IMR-90 (cell line): ENCODE results near the gene PBXIP1. TPM values are rescaled to one million over a fixed set of nuclear protein-coding genes. Genes with fewer than 3 reads are reported as not detected.

Source experiments
- ATAC-seq: fragments of 200-7000 bp; cut with Tn5 transposase; 2 replicates; pipeline ENCODE4 v1.9.1; 2020; ENCODE audit warnings: low read depth, mild to moderate bottlenecking, moderate library complexity
- BruUV-seq: library from RNA; stranded (reverse); fragments of 400-500 nt; replicated peaks from 2 replicates; lab custom pipeline; 2021; lab: Mats Ljungman, UMichigan
- CTCF ChIA-PET: fragments of 300-600 bp; formaldehyde crosslinking; extraction: SDS; loops from one replicate; lab custom pipeline; 2021; ENCODE audit warnings: antibody characterized with exemption; lab: Yijun Ruan, JAX
- POLR2A ChIA-PET: fragments of 300-600 bp; sonication (Branson Sonifier 250); formaldehyde crosslinking; loops from one replicate; lab custom pipeline; 2022; ENCODE audit warnings: antibody characterized with exemption; ENCODE audit not compliant: unreplicated experiment; lab: Charles Lee
- DNase-seq: peaks from one replicate; pipeline ENCODE4 v3.0.0; 2013
- H2AFZ ChIP-seq: replicated peaks from 2 replicates; pipeline ENCODE3; 2013; ENCODE audit warnings: low read length, mild to moderate bottlenecking; ENCODE audit not compliant: poor library complexity
- H2AK5ac ChIP-seq: 2 replicates; pipeline ENCODE4 v1.6.1; 2013; ENCODE audit warnings: low read depth, low read length, inconsistent platforms
- H2AK9ac ChIP-seq: replicated peaks from 2 replicates; pipeline ENCODE3; 2013; ENCODE audit warnings: mild to moderate bottlenecking, low read depth, low read length, moderate library complexity; ENCODE audit not compliant: poor library complexity
- H2BK120ac ChIP-seq: 2 replicates; pipeline ENCODE4 v1.6.1; 2013; ENCODE audit warnings: low read depth, low read length, inconsistent platforms
- H2BK15ac ChIP-seq: 3 replicates; pipeline ENCODE4 v1.6.1; 2013; ENCODE audit warnings: low read depth, low read length, inconsistent platforms
- H2BK20ac ChIP-seq: 2 replicates; pipeline ENCODE4 v1.6.1; 2013; ENCODE audit warnings: low read depth, mild to moderate bottlenecking, inconsistent platforms, low read length, moderate library complexity
- H2BK5ac ChIP-seq: 2 replicates; pipeline ENCODE4 v1.6.1; 2013; ENCODE audit warnings: mild to moderate bottlenecking, low read depth, low read length, inconsistent platforms; ENCODE audit not compliant: poor library complexity, severe bottlenecking
- H3K14ac ChIP-seq: replicated peaks from 2 replicates; pipeline ENCODE4 v1.6.1; 2013; ENCODE audit warnings: low read depth, low read length, inconsistent platforms
- H3K18ac ChIP-seq: 2 replicates; pipeline ENCODE4 v1.6.1; 2013; ENCODE audit warnings: low read depth, low read length, control low read depth
- H3K23ac ChIP-seq: 2 replicates; pipeline ENCODE4 v1.6.1; 2013; ENCODE audit warnings: low read depth, low read length, inconsistent platforms
- H3K27ac ChIP-seq: 2 replicates; pipeline ENCODE4 v1.5.1; 2013; ENCODE audit warnings: mild to moderate bottlenecking, control low read depth, low read length; ENCODE audit not compliant: insufficient read depth
- H3K27me3 ChIP-seq: 2 replicates; pipeline ENCODE4 v1.6.1; 2013; ENCODE audit warnings: low read length; ENCODE audit not compliant: control insufficient read depth, insufficient read depth
- H3K36me3 ChIP-seq: 2 replicates; pipeline ENCODE4 v1.6.1; 2013; ENCODE audit warnings: low read length, mixed read lengths; ENCODE audit not compliant: control insufficient read depth, insufficient read depth
- H3K4ac ChIP-seq: 2 replicates; pipeline ENCODE4 v1.6.1; 2013; ENCODE audit warnings: low read depth, low read length, inconsistent platforms
- H3K4me1 ChIP-seq: 2 replicates; pipeline ENCODE4 v1.6.1; 2013; ENCODE audit warnings: low read length, mixed read lengths; ENCODE audit not compliant: control insufficient read depth, insufficient read depth
- H3K4me2 ChIP-seq: 2 replicates; pipeline ENCODE4 v1.6.1; 2013; ENCODE audit warnings: low read depth, mild to moderate bottlenecking, control low read depth, low read length, moderate library complexity
- H3K4me3 ChIP-seq: 2 replicates; pipeline ENCODE4 v1.5.1; 2013; ENCODE audit warnings: low read depth, mild to moderate bottlenecking, control low read depth, low read length, moderate library complexity; ENCODE audit not compliant: insufficient read depth
- H3K56ac ChIP-seq: 2 replicates; pipeline ENCODE4 v1.6.1; 2013; ENCODE audit warnings: low read length, inconsistent platforms; ENCODE audit not compliant: insufficient read depth; ENCODE audit errors: extremely low read depth
- H3K79me1 ChIP-seq, 2 experiments: 2 replicates each; pipeline ENCODE4 v1.6.1; 2013; ENCODE audit warnings: low read length in 2 of 2, inconsistent platforms in 1 of 2, low read depth in 1 of 2
- H3K9ac ChIP-seq: 2 replicates; pipeline ENCODE4 v1.6.1; 2013; ENCODE audit warnings: low read depth, low read length, control low read depth
- H3K9me1 ChIP-seq: 2 replicates; pipeline ENCODE4 v1.6.1; 2013; ENCODE audit warnings: low read length, inconsistent platforms; ENCODE audit not compliant: insufficient read depth
- H3K9me3 ChIP-seq: 2 replicates; pipeline ENCODE4 v1.6.1; 2013; ENCODE audit warnings: low read length; ENCODE audit not compliant: control insufficient read depth, insufficient read depth
- H4K20me1 ChIP-seq: 2 replicates; pipeline ENCODE4 v1.6.1; 2013; ENCODE audit warnings: low read length, inconsistent platforms; ENCODE audit not compliant: insufficient read depth
- H4K5ac ChIP-seq: 2 replicates; pipeline ENCODE4 v1.6.1; 2013; ENCODE audit warnings: mild to moderate bottlenecking, low read depth, low read length, control low read depth
- H4K8ac ChIP-seq, 2 experiments: 2 replicates each; pipeline ENCODE4 v1.6.1; 2013; ENCODE audit warnings: low read depth in 2 of 2, low read length in 2 of 2, control low read depth in 1 of 2, inconsistent platforms in 1 of 2
- H4K91ac ChIP-seq: 2 replicates; pipeline ENCODE4 v1.6.1; 2013; ENCODE audit warnings: low read depth, low read length, inconsistent platforms; ENCODE audit not compliant: insufficient read depth
- BHLHE40 ChIP-seq: fragments of 150-350 bp; IDR thresholded peaks from 2 replicates; pipeline ENCODE4 v1.6.1; 2016; ENCODE audit warnings: mild to moderate bottlenecking, low read depth, low read length
- CEBPB ChIP-seq: IDR thresholded peaks from 2 replicates; pipeline ENCODE4 v1.6.1; 2012; ENCODE audit warnings: low read depth, low read length, improper control_type of control experiment
- CHD1 ChIP-seq: IDR thresholded peaks from 2 replicates; pipeline ENCODE4 v1.6.1; 2012; ENCODE audit warnings: low read depth, low read length, improper control_type of control experiment
- CTCF ChIP-seq: conservative IDR thresholded peaks from 2 replicates; pipeline ENCODE4 v1.5.1; 2012; ENCODE audit warnings: mild to moderate bottlenecking, low read depth, low read length, improper control_type of control experiment
- ELK1 ChIP-seq: fragments of 150-350 bp; IDR thresholded peaks from 2 replicates; pipeline ENCODE4 v1.6.1; 2016; ENCODE audit warnings: low read depth, mild to moderate bottlenecking, low read length, moderate library complexity, borderline replicate concordance
- FOS ChIP-seq: fragments of 150-350 bp; IDR thresholded peaks from 2 replicates; pipeline ENCODE4 v1.6.1; 2016; ENCODE audit warnings: low read depth, low read length
- MAFK ChIP-seq: IDR thresholded peaks from 2 replicates; pipeline ENCODE4 v1.6.1; 2012; ENCODE audit warnings: low read depth, low read length, improper control_type of control experiment
- MAZ ChIP-seq: IDR thresholded peaks from 2 replicates; pipeline ENCODE4 v1.6.1; 2012; ENCODE audit warnings: low read depth, mild to moderate bottlenecking, low read length, improper control_type of control experiment, moderate library complexity, borderline replicate concordance
- MXI1 ChIP-seq: IDR thresholded peaks from 2 replicates; pipeline ENCODE4 v1.6.1; 2012; ENCODE audit warnings: low read depth, mild to moderate bottlenecking, low read length, moderate library complexity, borderline replicate concordance
- NFE2L2 ChIP-seq: fragments of 150-350 bp; IDR thresholded peaks from 2 replicates; pipeline ENCODE4 v1.6.1; 2016; ENCODE audit warnings: low read depth, mild to moderate bottlenecking, low read length
- POLR2A ChIP-seq: IDR thresholded peaks from 2 replicates; pipeline ENCODE4 v1.6.1; 2012; ENCODE audit warnings: mild to moderate bottlenecking, low read depth, low read length
- RAD21 ChIP-seq: IDR thresholded peaks from 2 replicates; pipeline ENCODE4 v1.6.1; 2012; ENCODE audit warnings: low read length, improper control_type of control experiment
- RCOR1 ChIP-seq: IDR thresholded peaks from 2 replicates; pipeline ENCODE4 v1.6.1; 2012; ENCODE audit warnings: mild to moderate bottlenecking, low read length, improper control_type of control experiment; ENCODE audit not compliant: insufficient replicate concordance
- RFX5 ChIP-seq: IDR thresholded peaks from 2 replicates; pipeline ENCODE4 v1.8.0; 2012; ENCODE audit warnings: low read depth, mild to moderate bottlenecking, low read length, moderate library complexity
- SMC3 ChIP-seq: fragments of 150-350 bp; IDR thresholded peaks from 2 replicates; pipeline ENCODE4 v1.6.1; 2016; ENCODE audit warnings: low read depth, mild to moderate bottlenecking, antibody characterized with exemption, low read length, moderate library complexity
- WGBS, 2 experiments: methylation state at CpG; one replicate each; pipeline versions ENCODE4 v1.1.5 to v1.1.7; 2013; ENCODE audit warnings: missing lambda C conversion rate in 2 of 2; ENCODE audit not compliant: insufficient read length in 1 of 2; ENCODE audit errors: extremely low coverage in 2 of 2; 5-methylcytosine and 5-hydroxymethylcytosine counted together
- dilution Hi-C: fragments of 300-500 bp; cut with HindIII; formaldehyde crosslinking; loops from one replicate; pipeline ENCODE4 v1.14.3; 2018; ENCODE audit warnings: low sequenced_read_pairs; ENCODE audit not compliant: unreplicated experiment
- in situ Hi-C: fragments of 300-500 bp; cut with MboI; formaldehyde crosslinking; loops from 3 replicates; pipeline ENCODE4 v1.14.3; 2019; ENCODE audit warnings: low sequenced_read_pairs, inconsistent platforms, mixed read lengths
- intact Hi-C: fragments of 100-400 bp; cut with micrococcal nuclease; formaldehyde crosslinking; loops from 2 replicates; pipeline ENCODE4 v1.10.0; 2022
- polyA plus RNA-seq, 3 experiments: library from polyadenylated mRNA; depleted of rRNA; stranded (reverse); fragments of >200 nt; gene quantifications; 2 replicates each; pipeline ENCODE4 v1.2.3, GENCODE V29; 2012; ENCODE audit warnings: low replicate concordance in 1 of 3
- total RNA-seq: library from RNA; depleted of rRNA; stranded (reverse); fragments of >200 nt; gene quantifications from 2 replicates; pipeline ENCODE4 v1.2.3, GENCODE V29; 2012
- TF ChIP-seq, protein P1 (sequence below): fragments of 150-350 bp; IDR thresholded peaks from 2 replicates; pipeline ENCODE4 v1.6.1; 2017; ENCODE audit warnings: mild to moderate bottlenecking, antibody characterized with exemption, low read length, low read depth

The PBXIP1 gene
- total and polyA plus RNA-seq, 2 of the 4 experiments (the other 2 are of a cell fraction), result 28.3 to 44.2 TPM

- ChIA-PET CTCF (no interaction called here), POLR2A (no interaction called here)
- DNase-seq (no peak), ATAC-seq (no peak)
- H3K4ac ChIP-seq, result no peak overlapping the region
- peaks cover 9% of the 10 kb centered on the region for H3K9me1 ChIP-seq
- no peak overlapping the region for H2AFZ ChIP-seq
- no peak overlapping the region for H3K4me2 ChIP-seq
- no peak overlapping the region for H4K8ac ChIP-seq
- no peak overlapping the region for H2AK5ac ChIP-seq
- H3K9me3 ChIP-seq, result no peaks in the 10 kb centered on the region
- peaks cover 20% of the 10 kb centered on the region for H3K36me3 ChIP-seq
- in situ Hi-C loops, result loop anchor here (10.0 kb wide), 1 partner anchor 102 kb away; the partner anchor contains the start of gene ADAM15
- H2BK15ac ChIP-seq, result no peak overlapping the region
- no peak overlapping the region for H4K91ac ChIP-seq
- no peak overlapping the region for H2BK20ac ChIP-seq
- no peak overlapping the region for H3K27ac ChIP-seq
- H2AK9ac ChIP-seq, result no peak overlapping the region
- H4K20me1 ChIP-seq, result peaks cover 14% of the 10 kb centered on the region
- no peaks in the 10 kb centered on the region for H3K27me3 ChIP-seq
- 84% methylated on average over 6 of the region's 6 CpGs; no CpG with 5 or more reads in 1 of the 2 experiments for WGBS, 2 experiments
- H3K18ac ChIP-seq, result no peak overlapping the region
- H4K5ac ChIP-seq, result no peak overlapping the region
- H2BK5ac ChIP-seq, result no peak overlapping the region
- TF ChIP-seq SMC3, result no peak
- TF ChIP-seq, protein P1, sequence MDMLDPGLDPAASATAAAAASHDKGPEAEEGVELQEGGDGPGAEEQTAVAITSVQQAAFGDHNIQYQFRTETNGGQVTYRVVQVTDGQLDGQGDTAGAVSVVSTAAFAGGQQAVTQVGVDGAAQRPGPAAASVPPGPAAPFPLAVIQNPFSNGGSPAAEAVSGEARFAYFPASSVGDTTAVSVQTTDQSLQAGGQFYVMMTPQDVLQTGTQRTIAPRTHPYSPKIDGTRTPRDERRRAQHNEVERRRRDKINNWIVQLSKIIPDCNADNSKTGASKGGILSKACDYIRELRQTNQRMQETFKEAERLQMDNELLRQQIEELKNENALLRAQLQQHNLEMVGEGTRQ, result no peak
- no peak for TF ChIP-seq RAD21
- TF ChIP-seq RFX5, result no peak
- TF ChIP-seq BHLHE40, result no peak
- no peak for TF ChIP-seq FOS
- TF ChIP-seq MAFK, result no peak
- TF ChIP-seq NFE2L2, result no peak
- no peak for TF ChIP-seq ELK1
- TF ChIP-seq RCOR1, result no peak
- no peak for TF ChIP-seq CHD1
- TF ChIP-seq POLR2A, result no peak
- TF ChIP-seq CTCF, result no peak
- no peak for TF ChIP-seq CEBPB
- TF ChIP-seq MAZ, result no peak
- no peak for TF ChIP-seq MXI1
- peaks cover 4 to 36% of the 10 kb centered on the region in 2 experiments; a peak in 3 of 4 replicates for H3K79me1 ChIP-seq
- no peak overlapping the region for H3K56ac ChIP-seq
- no TSS peak for BruUV-seq
- no peak overlapping the region for H2BK120ac ChIP-seq
- no peak overlapping the region for H3K14ac ChIP-seq
- dilution Hi-C loops, result no loop called here
- H3K4me3 ChIP-seq, result no peak overlapping the region
- H3K4me1 ChIP-seq, result peaks cover 11% of the 10 kb centered on the region
- H3K23ac ChIP-seq, result no peak overlapping the region
- H3K9ac ChIP-seq, result no peak overlapping the region
- intact Hi-C loops, result no loop called here
Observed at GRCh38 chr1:154952664-154953063, 3.2 kb downstream of the PBXIP1 start.
